DOHH2 (cell line): ENCODE data around the gene CES2.

Experiments
- EZH2phosphoT487 ChIP-seq: fragments of 200-600 bp; sonication (generic); IDR thresholded peaks from 2 replicates; pipeline ENCODE4 v1.6.1; 2017; ENCODE audit warnings: borderline replicate concordance, mild to moderate bottlenecking, antibody characterized with exemption, low read length, moderate library complexity, mixed read lengths
- TF ChIP-seq, protein P1 (sequence below): fragments of 200-600 bp; sonication (generic); IDR thresholded peaks from one replicate; pipeline ENCODE4 v1.5.1; 2014; ENCODE audit warnings: antibody characterized with exemption, mild to moderate bottlenecking, low read depth, low read length; ENCODE audit not compliant: poor library complexity, severe bottlenecking

- no peak for TF ChIP-seq EZH2phosphoT487
- TF ChIP-seq, protein P1, sequence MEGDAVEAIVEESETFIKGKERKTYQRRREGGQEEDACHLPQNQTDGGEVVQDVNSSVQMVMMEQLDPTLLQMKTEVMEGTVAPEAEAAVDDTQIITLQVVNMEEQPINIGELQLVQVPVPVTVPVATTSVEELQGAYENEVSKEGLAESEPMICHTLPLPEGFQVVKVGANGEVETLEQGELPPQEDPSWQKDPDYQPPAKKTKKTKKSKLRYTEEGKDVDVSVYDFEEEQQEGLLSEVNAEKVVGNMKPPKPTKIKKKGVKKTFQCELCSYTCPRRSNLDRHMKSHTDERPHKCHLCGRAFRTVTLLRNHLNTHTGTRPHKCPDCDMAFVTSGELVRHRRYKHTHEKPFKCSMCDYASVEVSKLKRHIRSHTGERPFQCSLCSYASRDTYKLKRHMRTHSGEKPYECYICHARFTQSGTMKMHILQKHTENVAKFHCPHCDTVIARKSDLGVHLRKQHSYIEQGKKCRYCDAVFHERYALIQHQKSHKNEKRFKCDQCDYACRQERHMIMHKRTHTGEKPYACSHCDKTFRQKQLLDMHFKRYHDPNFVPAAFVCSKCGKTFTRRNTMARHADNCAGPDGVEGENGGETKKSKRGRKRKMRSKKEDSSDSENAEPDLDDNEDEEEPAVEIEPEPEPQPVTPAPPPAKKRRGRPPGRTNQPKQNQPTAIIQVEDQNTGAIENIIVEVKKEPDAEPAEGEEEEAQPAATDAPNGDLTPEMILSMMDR = no peak
Observed at GRCh38 chr16:66904846-66905632, 30.3 kb upstream of the CES2 start.
